NCI-H2227 (cell line): ENCODE measurements around the gene MPRIP.

Experiments
- DNase-seq: peaks from one replicate; lab custom pipeline; 2025; ENCODE audit not compliant: unreplicated experiment; lab: John Stamatoyannopoulos, UW

MPRIP gene

GRCh38 chr17:17229416-17230384 is 187.4 kb downstream of the MPRIP start:
- no peak for DNase-seq

GRCh38 chr17:17231621-17232302 is 189.5 kb downstream of the MPRIP start:
- DNase-seq, result no peak

GRCh38 chr17:17232303-17232621 is 190.0 kb downstream of the MPRIP start:
- no peak for DNase-seq

- DNase-seq, result no peak
Observed at GRCh38 chr17:17235212-17236174, 193.2 kb downstream of the MPRIP start.

- DNase-seq, result peak; percentile 46
Observed at GRCh38 chr17:17236295-17237025, 194.2 kb downstream of the MPRIP start.

GRCh38 chr17:17237026-17237799 is 195.0 kb downstream of the MPRIP start, which contains the start of gene FLCN:
Gene FLCN, minus strand, starts transcription at chr17:17237168. Its CDS starts 9,031 bp downstream, at chr17:17228137.
- DNase-seq, result peak; percentile 87

GRCh38 chr17:17239832-17240231 is 197.6 kb downstream of the MPRIP start:
- DNase-seq, result no peak

- DNase-seq, result no peak
Observed at GRCh38 chr17:17241656-17242055, 199.4 kb downstream of the MPRIP start.

GRCh38 chr17:17242246-17242645 is 200.0 kb downstream of the MPRIP start:
- DNase-seq, result no peak
